ENCODE data around the gene ANXA9. TPM values are rescaled to one million over a fixed set of nuclear protein-coding genes. Genes with fewer than 3 reads are reported as not detected.

The ANXA9 gene
- total RNA-seq, 4 donors from 2014 or later, result 0.79 to 26.4 (median 5.6) TPM

DNA sequence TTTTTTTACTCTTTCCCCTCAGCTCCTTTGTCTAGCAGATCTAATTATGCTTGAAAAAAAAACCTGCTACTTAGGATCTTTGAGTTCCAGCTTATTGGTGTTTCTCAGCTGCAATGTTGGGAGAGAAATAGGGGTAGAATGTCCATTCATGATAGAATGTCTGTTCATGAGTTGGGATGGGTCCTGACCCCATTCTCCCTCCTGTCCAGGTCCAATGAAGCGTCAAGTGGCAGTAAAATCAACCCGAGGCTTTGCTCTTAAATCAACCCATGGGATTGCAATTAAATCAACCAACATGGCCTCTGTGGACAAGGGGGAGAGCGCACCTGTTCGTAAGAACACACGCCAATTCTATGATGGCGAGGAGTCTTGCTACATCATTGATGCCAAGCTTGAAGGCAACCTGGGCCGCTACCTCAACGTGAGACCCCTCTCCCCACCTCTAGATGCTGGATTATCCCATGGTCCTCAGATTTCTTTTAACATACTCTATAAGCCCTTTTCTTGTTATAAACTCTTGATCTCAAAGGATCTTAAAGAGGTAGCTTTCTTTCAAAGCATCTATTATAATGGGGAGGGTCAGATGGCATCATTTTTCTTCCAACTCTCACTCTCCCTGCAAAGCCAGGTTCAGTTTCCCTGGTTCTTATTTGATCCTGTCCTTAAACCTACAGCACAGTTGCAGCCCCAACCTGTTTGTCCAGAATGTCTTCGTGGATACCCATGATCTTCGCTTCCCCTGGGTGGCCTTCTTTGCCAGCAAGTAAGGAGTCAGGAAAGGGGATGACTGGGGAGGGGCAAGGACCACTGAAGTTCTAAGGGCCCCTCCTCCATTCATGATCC lies 18.6 kb upstream of the ANXA9 start:
- TF ChIP-seq, protein P1, sequence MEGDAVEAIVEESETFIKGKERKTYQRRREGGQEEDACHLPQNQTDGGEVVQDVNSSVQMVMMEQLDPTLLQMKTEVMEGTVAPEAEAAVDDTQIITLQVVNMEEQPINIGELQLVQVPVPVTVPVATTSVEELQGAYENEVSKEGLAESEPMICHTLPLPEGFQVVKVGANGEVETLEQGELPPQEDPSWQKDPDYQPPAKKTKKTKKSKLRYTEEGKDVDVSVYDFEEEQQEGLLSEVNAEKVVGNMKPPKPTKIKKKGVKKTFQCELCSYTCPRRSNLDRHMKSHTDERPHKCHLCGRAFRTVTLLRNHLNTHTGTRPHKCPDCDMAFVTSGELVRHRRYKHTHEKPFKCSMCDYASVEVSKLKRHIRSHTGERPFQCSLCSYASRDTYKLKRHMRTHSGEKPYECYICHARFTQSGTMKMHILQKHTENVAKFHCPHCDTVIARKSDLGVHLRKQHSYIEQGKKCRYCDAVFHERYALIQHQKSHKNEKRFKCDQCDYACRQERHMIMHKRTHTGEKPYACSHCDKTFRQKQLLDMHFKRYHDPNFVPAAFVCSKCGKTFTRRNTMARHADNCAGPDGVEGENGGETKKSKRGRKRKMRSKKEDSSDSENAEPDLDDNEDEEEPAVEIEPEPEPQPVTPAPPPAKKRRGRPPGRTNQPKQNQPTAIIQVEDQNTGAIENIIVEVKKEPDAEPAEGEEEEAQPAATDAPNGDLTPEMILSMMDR (IDR thresholded peaks at IDR 0.05), result no peak
- DNase-seq (ENCODE audit: low spot score), result no peak

DNA sequence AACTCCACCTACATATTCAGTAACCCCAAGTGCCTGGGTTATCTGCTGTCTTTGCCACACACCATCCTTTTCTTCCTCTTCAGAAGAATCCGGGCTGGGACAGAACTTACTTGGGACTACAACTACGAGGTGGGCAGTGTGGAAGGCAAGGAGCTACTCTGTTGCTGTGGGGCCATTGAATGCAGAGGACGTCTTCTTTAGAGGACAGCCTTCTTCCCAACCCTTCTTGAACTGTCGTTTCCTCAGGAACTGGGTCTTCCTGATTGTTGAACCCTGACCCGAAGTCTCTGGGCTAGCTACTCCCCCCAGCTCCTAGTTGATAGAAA lies 18.0 kb upstream of the ANXA9 start:
- DNase-seq (ENCODE audit: low spot score) (no peak), ATAC-seq (ENCODE audit: low FRiP score) (no peak)
- TF ChIP-seq, protein P1 (IDR thresholded peaks at IDR 0.05), result no peak

More for the DNA sequence above, 18.6 kb upstream of the ANXA9 start:
- no peak for ATAC-seq (ENCODE audit: low FRiP score)

GRCh38 chr1:150965605-150966004 lies 16.5 kb upstream of the ANXA9 start:
- TF ChIP-seq, protein P1 (IDR thresholded peaks at IDR 0.05), result no peak
- no peak for DNase-seq (ENCODE audit: low spot score)
- no peak for ATAC-seq (ENCODE audit: low FRiP score)

DNA sequence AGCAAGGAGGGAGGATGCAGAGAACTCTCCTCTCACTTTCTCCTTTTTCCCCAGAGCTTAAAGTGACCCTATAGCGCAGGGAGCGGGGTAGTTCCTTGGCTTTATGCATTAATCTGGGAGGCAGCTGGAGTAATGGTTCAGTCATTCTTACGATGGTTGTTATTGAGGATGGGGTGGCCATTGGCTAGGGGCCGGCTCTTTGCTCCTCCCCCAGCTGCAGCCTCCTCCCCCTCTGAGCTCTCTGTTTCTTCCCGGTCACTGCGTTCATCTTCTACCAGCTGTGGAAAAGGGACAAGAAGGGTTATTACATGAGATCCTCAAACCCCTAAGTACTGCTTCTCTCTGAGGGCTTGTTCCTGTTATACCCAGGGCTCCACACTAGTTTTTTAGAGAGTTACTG lies 16.1 kb upstream of the ANXA9 start:
- DNase-seq (ENCODE audit: low spot score), result no peak
- ATAC-seq (ENCODE audit: low FRiP score), result no peak
- TF ChIP-seq, protein P1 (IDR thresholded peaks at IDR 0.05), result no peak

GRCh38 chr1:150967936-150968335 lies 14.2 kb upstream of the ANXA9 start:
- no peak for ATAC-seq (ENCODE audit: low FRiP score)
- DNase-seq (ENCODE audit: low spot score), result no peak
- TF ChIP-seq, protein P1 (IDR thresholded peaks at IDR 0.05), result no peak

GRCh38 chr1:150968491-150968890 lies 13.6 kb upstream of the ANXA9 start:
- DNase-seq (ENCODE audit: low spot score) (no peak), ATAC-seq (ENCODE audit: low FRiP score) (no peak)
- TF ChIP-seq, protein P1 (IDR thresholded peaks at IDR 0.05), result no peak

- DNase-seq (ENCODE audit: low spot score) (no peak), ATAC-seq (ENCODE audit: low FRiP score) (no peak)
- TF ChIP-seq, protein P1 (IDR thresholded peaks at IDR 0.05), result no peak
Observed at GRCh38 chr1:150969626-150970025, 12.5 kb upstream of the ANXA9 start.
